ENCODE results near the gene SLC6A1. TPM values are rescaled to one million over a fixed set of nuclear protein-coding genes. Genes with fewer than 3 reads are reported as not detected.

The SLC6A1 gene
- total RNA-seq, 2 donors from 2014 or later = 0.05 to 0.21 TPM

GRCh38 chr3:10993729-10994065, 1.1 kb downstream of the SLC6A1 start:
- H3K9ac ChIP-seq (ENCODE audit: low read depth in 2 of 2, low read length in 2 of 2) = no peak overlapping the region
- H3K4me1 ChIP-seq = no peaks in the 10 kb centered on the region
- H3K27ac ChIP-seq = no peak overlapping the region
- no peak overlapping the region for H3K4me3 ChIP-seq
- no peak for TF ChIP-seq CTCF (IDR thresholded peaks at IDR 0.05)
- intact Hi-C loops (cut with DNase I) = no loop called here
- peaks cover 24% of the 10 kb centered on the region for H3K27me3 ChIP-seq
- no peaks in the 10 kb centered on the region for H3K36me3 ChIP-seq
- H3K9me3 ChIP-seq = no peaks in the 10 kb centered on the region
- DNase-seq = no peak

GRCh38 chr3:10994306-10994705, 1.8 kb downstream of the SLC6A1 start:
- Histone ChIP-seq H3K36me3 (no peaks in the 10 kb centered on the region), H3K4me3 (no peak overlapping the region), H3K27me3 (peaks cover 24% of the 10 kb centered on the region), H3K27ac (no peak overlapping the region), H3K9me3 (no peaks in the 10 kb centered on the region), H3K9ac (ENCODE audit: low read depth in 2 of 2, low read length in 2 of 2) (no peak overlapping the region), H3K4me1 (no peaks in the 10 kb centered on the region)
- intact Hi-C loops (cut with DNase I) = no loop called here
- no peak for TF ChIP-seq CTCF (IDR thresholded peaks at IDR 0.05)
- DNase-seq = no peak

- H3K9ac ChIP-seq (ENCODE audit: low read depth in 2 of 2, low read length in 2 of 2) = no peak overlapping the region
- H3K9me3 ChIP-seq = no peaks in the 10 kb centered on the region
- DNase-seq = no peak
- H3K4me3 ChIP-seq = no peak overlapping the region
- intact Hi-C loops (cut with DNase I) = no loop called here
- peaks cover 24% of the 10 kb centered on the region for H3K27me3 ChIP-seq
- TF ChIP-seq CTCF (IDR thresholded peaks at IDR 0.05) = no peak
- no peak overlapping the region for H3K27ac ChIP-seq
- H3K36me3 ChIP-seq = no peaks in the 10 kb centered on the region
- no peaks in the 10 kb centered on the region for H3K4me1 ChIP-seq
Measured at GRCh38 chr3:10995871-10996270, 3.3 kb downstream of the SLC6A1 start.

GRCh38 chr3:10996345-10997013, 3.9 kb downstream of the SLC6A1 start:
- H3K4me3 ChIP-seq = no peak overlapping the region
- no peak overlapping the region for H3K9ac ChIP-seq (ENCODE audit: low read depth in 2 of 2, low read length in 2 of 2)
- no peak overlapping the region for H3K27ac ChIP-seq
- DNase-seq = no peak
- no peaks in the 10 kb centered on the region for H3K9me3 ChIP-seq
- no peak for TF ChIP-seq CTCF (IDR thresholded peaks at IDR 0.05)
- H3K36me3 ChIP-seq = no peaks in the 10 kb centered on the region
- H3K4me1 ChIP-seq = no peaks in the 10 kb centered on the region
- H3K27me3 ChIP-seq = peaks cover 21% of the 10 kb centered on the region
- intact Hi-C loops (cut with DNase I) = no loop called here

- H3K36me3 ChIP-seq = no peaks in the 10 kb centered on the region
- no peak for DNase-seq
- H3K9me3 ChIP-seq = no peaks in the 10 kb centered on the region
- intact Hi-C loops (cut with DNase I) = no loop called here
- no peak overlapping the region for H3K4me3 ChIP-seq
- H3K4me1 ChIP-seq = no peaks in the 10 kb centered on the region
- TF ChIP-seq CTCF (IDR thresholded peaks at IDR 0.05) = no peak
- no peak overlapping the region for H3K9ac ChIP-seq (ENCODE audit: low read depth in 2 of 2, low read length in 2 of 2)
- H3K27ac ChIP-seq = no peak overlapping the region
- H3K27me3 ChIP-seq = peaks cover 16% of the 10 kb centered on the region
Measured at GRCh38 chr3:10997196-10997595, 4.6 kb downstream of the SLC6A1 start.
